ENCODE results near the gene CGRRF1. TPM values are rescaled to one million over a fixed set of nuclear protein-coding genes. Genes with fewer than 3 reads are reported as not detected.

The CGRRF1 gene
- total and polyA plus RNA-seq, 9 of the 15 experiments (the other 6 are each of a cell fraction or from before 2014, with no cell fraction given) = 2.8 to 15.8 (median 4.6) TPM

GRCh38 chr14:54567224-54567638 is 57.5 kb downstream of the CGRRF1 start (continued):
- TF ChIP-seq, protein P1, sequence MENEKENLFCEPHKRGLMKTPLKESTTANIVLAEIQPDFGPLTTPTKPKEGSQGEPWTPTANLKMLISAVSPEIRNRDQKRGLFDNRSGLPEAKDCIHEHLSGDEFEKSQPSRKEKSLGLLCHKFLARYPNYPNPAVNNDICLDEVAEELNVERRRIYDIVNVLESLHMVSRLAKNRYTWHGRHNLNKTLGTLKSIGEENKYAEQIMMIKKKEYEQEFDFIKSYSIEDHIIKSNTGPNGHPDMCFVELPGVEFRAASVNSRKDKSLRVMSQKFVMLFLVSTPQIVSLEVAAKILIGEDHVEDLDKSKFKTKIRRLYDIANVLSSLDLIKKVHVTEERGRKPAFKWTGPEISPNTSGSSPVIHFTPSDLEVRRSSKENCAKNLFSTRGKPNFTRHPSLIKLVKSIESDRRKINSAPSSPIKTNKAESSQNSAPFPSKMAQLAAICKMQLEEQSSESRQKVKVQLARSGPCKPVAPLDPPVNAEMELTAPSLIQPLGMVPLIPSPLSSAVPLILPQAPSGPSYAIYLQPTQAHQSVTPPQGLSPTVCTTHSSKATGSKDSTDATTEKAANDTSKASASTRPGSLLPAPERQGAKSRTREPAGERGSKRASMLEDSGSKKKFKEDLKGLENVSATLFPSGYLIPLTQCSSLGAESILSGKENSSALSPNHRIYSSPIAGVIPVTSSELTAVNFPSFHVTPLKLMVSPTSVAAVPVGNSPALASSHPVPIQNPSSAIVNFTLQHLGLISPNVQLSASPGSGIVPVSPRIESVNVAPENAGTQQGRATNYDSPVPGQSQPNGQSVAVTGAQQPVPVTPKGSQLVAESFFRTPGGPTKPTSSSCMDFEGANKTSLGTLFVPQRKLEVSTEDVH (IDR thresholded peaks at IDR 0.05; ENCODE audit: low read depth, partially characterized antibody) = no peak
- TF ChIP-seq ZNF398 (CRISPR knock-in tag; IDR thresholded peaks at IDR 0.05) = no peak
- TF ChIP-seq TCF7 (IDR thresholded peaks at IDR 0.05; ENCODE audit: borderline replicate concordance) = no peak

Data from K562 (cell line).